ENCODE measurements around the gene MMP14.

MMP14 gene

DNA sequence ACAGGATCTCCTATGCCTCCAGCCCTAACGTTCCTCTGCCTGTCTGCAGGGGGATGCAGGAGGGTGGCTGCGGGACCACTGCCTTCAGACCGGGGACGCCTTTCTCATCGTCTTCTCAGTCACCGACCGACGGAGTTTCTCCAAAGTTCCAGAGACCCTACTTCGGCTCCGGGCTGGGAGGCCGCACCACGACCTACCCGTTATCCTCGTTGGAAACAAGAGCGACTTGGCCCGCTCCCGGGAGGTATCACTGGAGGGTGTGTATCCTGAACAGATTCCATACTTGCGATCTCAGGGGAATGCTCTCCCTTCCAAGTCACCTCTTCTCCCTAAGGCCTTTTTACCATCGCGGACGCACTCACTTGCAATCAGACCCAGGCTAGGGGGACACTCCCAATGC is 49.6 kb downstream of the MMP14 start:
- DNase-seq = no peak

DNA sequence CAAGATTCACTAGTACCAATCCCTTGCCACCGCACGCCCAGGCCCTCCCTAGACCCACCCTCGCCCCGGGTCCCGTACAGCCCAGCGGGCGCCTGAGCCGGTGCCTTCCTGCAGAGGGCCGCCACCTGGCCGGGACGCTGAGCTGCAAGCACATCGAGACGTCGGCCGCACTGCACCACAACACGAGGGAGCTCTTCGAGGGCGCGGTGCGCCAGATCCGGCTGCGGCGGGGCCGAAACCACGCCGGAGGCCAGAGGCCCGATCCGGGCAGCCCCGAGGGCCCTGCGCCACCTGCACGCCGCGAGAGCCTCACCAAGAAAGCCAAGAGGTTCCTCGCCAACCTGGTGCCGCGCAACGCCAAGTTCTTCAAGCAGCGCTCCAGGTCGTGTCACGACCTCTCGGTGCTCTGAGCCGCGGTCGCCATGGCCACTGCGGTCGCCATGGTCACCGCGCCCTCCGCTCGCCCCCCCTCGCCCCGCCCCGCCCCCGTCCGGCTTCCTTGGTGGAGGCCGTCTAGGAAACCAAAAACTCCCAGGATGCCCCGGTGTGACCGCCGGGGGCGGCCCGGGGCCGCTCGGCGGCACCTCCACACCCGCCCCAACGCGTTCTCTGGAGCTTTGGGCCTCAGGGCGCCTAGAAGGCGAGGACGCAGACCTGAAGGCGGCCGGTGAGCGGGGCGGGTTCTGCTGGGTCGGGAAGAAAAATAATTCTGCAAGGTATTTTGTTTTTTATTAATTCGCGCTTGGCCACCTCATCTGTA is 50.3 kb downstream of the MMP14 start:
- peak; percentile 90 for DNase-seq

DNA sequence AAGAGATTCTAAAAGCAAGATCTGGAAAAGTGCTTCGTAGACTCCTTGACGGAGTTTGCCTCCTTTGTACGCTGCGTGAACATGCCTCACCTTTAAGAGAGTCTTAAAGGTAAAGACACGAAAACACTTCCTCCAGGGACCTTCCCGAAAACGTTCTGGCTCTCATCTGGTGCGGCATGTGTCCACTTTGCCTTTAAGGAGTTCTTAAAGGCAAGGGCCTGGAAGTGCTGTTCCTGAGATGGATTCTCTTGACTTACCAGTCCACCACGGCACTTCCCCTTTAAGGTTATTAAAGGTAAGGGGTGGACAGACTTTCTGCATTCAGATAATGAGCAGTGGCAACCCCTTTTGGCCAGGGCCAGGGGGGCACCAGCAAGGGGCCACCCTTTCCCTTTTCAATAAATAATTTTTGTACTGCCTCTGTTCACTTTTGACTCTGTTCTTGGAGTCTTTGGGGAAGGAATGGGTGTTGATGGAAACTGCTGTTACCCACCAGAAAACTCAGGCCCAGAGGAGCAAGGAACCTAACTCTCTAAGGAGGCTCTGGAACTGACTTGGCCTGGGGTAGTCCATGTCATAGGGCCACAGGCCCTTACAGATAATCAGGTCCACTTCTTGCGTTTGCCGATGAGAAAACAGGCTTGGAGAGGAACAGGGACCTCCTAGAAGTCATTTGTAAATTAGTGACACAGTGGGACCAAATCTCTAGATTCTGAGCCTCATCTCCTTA is 51.0 kb downstream of the MMP14 start:
- peak; percentile 52 for DNase-seq

DNA sequence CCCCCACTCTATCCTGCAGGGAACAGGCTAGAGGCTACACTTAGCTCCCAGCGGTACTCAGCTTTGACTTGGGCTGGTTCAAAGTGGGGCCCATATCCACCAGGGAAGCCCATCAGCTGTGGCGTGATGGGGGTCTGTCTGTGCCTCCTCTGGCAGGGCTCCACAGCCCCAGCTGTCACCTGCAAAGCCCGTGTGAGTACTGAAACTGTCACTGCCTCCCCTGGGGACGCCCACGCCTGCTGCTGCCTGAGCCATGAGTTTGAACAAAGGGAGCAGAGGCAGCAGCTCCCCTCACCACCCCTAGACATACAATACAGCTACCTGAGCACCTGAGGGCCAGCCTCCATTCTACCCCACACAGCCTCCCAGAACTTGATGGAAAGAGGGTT is 51.6 kb downstream of the MMP14 start:
- peak; percentile 56 for DNase-seq

DNA sequence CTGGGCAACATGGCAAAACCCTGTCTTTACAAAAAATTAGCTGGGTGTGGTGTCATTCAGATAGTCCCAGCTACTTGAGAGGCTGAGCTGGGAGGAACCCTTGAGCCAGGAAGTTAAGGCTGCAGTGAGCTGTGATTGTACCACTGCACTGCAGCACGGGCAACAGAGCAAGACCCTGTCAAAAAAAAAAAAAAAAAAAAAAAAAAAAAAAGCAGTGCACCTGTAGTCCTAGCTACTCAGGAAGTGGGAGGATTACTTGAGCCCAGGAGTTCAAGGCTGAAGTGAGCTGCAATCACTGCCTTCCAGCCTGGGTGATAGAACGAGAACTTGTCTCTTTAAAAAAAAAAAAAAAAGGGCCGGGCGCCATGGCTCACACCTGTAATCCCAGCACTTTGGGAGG is 52.3 kb downstream of the MMP14 start:
- DNase-seq = peak; percentile 55

DNA sequence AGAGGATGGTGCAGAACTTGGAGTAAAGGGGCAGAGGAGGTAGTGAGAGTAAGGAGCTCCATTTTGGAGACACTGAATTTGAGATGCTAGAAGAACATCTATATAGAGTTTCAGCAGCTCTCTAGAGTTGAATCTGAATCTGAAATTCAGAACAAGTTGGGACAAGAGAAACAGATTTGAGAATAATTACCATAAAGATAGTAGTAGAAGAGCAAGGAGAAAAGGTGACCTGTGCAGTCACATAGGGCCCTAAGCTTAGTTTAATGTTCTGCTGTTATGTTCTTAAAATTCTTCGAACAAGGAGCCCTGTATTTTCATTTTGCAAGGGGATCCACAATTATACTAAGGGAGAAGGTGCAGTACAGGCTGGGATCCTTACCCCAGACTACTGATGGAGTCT is 54.0 kb downstream of the MMP14 start:
- no peak for DNase-seq

DNA sequence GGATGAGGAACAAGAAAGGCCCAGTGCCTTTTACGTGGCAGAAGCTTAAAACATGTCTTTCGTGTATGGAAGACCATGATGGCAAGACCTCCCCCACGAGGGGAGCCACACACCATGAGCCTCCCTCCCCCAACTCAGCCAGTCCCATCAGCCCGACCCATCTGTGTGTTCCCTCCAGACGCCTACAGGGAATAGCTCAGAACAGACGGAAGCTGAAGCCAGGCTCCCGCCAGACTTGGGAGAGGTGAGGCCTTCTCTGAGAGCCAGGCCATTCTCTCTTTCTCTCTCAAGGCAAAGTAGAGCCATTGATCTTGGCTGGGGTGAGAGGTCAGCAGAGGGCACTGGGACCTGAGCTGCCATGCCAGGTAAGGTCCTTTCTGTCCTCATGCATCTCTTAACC is 56.1 kb downstream of the MMP14 start:
- DNase-seq = no peak

DNA sequence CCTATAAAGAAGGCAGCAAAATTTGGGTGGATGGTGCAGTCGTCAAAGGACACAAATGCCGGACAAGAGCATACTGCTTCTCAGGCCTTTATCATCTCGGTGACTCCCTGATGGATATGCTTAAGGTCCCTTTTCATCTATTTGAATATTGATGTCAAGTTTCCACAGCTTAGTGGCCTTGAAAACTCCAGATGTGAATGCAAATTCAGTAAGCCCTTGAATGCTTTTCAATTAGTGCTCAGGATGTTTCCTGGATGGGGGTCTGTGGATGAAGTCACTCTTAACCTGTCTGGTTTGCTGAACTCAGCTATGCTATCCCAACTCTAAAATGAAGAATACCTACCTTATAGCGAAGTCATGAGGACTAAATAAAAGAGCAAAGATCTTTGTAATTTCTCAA is 57.3 kb downstream of the MMP14 start:
- no peak for DNase-seq

DNA sequence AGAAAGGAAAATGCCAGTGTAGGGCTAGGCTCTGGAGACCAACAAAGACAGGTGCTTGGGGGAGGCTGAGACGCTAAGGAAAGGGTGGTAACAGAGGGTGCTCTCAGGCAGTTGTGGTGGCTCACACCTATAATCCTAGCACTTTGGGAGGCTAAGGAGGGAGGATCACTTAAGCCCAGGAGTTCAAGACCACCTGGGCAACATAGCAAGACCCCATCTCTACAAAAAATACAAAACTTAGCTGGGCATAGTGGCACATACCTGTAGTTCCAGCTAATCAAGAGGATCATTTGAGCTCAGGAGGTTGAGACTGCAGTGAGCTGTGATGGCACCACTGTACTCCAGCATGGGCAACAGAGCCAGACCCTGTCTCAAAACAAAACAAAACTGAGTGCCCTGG is 59.0 kb downstream of the MMP14 start:
- DNase-seq = no peak

DNA sequence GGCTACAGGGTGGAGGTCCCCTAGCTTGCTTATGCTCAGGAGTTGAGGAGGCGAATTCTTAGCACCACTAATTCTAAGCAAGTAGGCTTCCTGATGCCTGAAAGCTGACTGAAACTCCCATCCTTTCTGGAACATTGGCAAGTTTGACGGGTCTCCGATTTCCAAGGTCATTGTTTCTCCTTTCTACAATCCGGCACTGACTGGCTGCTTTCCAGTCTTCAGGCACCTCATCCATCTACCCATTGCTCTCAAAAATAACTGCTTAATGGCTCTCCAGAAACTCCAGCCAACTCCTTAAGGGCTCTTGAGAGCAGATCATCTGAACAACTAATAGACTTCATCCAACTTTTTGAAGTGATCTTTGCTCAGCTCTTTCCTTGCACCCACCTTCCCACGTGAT is 60.0 kb downstream of the MMP14 start:
- no peak for DNase-seq

DNA sequence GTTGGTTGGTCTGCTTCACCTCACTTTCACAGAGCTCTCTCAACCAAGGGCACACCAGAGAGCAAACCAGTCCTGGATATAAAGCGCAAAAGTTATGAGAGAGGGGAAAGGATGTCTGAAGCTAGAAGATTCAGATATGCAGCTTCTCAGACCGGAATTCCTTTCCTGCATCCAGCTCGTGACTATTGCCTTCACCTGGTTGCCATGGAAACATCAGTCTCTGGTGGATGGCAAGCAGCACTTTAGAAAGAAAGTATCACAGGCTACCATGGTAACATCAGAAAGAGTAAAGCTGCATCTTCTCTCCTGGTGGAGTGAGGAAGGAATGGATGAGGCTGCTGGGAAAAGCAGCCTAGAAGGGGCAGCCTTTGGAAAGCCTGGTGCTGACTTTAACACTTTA is 60.4 kb downstream of the MMP14 start:
- DNase-seq = no peak

DNA sequence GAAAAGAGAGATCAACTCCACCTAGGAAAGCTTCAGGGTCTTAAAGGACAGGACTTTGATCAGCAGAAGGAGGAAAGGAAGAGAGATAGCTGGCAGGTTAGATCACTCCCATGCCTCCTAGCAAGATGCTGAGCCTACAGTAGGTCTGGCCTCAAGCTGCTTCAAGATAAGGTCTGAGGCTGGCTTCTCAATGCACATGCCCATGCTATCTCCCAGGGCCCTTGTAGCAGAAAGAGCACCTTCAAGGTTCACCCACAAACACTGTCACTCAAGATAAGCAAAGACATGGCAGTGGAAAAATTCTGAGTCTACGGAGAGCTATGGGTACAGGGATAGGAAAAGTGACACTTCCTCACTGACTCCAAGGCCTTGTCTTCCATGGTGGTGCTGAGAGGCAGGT is 61.0 kb downstream of the MMP14 start:
- DNase-seq = no peak

All from CD4-positive, alpha-beta T cell treated with Interleukin-17A for 4 hours (primary cell).